Ammon's horn (tissue), 1 donor: ENCODE results near the gene BMP7.
"Not testable (repeated sequence)": the region's sequence is repeated elsewhere in the genome, so short reads cannot be mapped to it uniquely, and the experiment has no call there.

ENCODE experiments used
- DNase-seq: peaks from one replicate; pipeline ENCODE4 v3.0.0-alpha.2; 2016; ENCODE audit warnings: low spot score

BMP7 gene

DNA sequence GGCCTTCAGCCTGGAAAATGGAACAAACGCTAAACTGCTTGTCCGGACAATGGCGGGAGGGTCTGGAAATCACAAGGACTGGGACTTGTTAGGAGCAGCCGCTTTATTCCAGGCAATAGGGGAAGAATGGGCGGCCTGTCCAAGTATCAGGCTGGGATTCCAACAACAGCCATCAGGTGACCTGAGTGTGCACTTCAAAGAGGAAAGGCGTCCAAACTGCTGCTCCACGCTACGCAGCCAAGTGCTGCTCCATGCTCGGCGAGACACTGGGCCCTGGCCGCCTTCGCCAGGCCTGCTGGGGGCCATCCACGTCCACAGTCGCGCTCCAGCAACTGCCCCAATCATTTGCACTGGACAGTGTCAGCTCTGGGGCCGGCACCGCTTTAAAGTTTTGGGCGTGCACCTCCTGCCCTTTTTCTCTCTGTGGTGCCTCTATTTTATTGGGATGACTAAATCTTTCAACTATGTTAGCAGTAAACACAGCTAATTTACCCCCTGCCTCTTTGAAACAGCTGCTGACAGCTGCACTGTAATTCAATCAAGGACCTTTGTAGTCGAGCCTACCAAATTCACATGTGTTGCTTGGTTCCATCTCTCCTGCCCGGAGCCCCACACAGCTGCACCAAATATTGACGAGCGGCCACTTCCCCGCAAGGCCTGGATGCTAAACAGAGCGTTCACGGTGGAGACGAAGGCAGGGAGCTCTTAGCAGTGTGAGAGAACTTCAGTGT lies 98.3 kb downstream of the BMP7 start:
- no peak for DNase-seq

DNA sequence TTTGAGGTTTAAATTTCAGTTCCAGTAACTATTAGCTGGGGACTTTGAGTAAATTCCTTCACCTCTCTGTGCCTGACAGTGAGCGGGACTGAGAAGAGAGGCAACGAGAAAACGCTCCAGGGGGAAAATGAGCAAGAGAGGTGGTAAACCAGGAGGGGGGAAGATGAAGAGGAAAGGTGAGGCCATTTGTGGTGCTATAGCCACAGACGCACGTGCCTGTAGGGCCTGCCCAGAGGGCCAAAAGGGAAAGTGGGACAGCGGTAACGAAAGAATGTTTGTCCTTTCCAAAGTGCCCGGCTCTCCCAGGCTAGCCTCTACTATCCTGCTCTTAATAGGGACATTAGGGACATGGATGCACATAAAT lies 99.2 kb downstream of the BMP7 start:
- no peak for DNase-seq

- DNase-seq, result no peak
These were observed 99.7 kb downstream of the BMP7 start for GRCh38 chr20:57166568-57167291.

- DNase-seq, result no peak
These were observed 100.9 kb downstream of the BMP7 start for GRCh38 chr20:57165427-57166004.

DNA sequence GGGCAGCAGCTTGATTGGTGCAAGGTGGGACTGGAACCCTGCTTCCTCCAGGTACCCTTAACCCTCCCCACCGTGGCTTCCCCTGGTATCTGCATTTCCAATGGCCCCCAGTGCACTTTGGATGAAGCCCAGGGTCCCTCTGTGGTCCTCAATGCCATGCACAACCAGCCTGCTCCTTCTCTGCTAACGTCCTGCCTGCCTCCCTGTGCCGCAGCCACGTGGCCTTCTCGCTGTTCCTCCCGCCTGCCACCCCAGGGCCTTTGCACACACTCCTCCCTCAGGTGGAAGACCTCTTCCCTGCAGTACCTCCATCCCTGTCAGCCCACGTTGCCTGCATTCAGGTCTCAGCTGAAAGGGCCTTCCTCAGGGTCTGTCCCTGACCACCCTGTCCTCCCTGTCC lies 101.6 kb downstream of the BMP7 start:
- no peak for DNase-seq

GRCh38 chr20:57163041-57163440 lies 103.4 kb downstream of the BMP7 start:
- no peak for DNase-seq

DNA sequence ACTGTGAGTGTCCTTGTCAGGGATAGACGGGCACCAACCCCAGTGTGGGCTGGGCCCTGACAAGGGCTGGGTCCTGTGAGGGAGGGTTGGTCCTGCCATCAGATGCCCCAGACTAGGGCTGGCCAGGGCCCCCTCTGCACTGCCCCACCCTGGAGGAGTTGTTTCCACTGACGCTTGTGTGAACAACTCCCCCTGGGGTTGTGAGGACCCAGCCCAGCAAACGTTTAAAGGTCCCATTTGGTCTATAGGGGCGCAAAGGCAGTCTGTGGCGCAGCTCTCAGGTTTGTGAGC lies 104.1 kb downstream of the BMP7 start:
- no peak for DNase-seq

- no peak for DNase-seq
These were observed 104.7 kb downstream of the BMP7 start for GRCh38 chr20:57161478-57162361.

GRCh38 chr20:57160985-57161384 lies 105.5 kb downstream of the BMP7 start:
- DNase-seq, result no peak

DNA sequence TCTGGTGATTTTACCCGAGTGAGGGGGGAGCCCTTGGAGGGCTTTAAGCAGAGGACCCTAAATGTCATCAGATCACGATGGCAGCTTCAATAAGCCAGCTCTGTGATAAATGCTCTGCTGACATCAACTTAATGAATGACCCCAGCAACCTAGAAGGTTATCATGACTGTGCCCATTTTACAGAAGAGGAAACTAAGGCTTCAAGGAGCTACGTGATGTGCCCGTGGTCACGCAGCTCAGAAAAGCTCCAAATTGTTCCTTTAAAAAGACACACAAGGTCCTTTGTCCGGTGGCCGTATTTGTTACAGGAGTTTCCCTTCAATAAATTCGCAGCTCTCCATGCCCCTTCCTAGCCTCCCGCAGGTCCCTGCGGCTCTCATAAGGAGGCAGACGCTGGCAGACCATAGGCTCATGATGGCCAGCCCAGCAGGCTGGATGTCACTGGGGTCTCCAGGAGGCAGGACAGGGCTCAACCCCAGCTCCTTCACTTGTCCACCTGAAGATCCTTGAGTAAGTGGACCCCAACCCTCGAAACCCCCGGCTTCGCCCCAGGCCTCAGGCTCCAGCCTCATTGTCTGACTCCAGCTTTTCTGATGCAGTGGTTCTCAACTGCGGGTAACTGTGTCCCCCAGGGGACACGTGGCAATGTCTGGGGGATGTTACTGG lies 106.4 kb downstream of the BMP7 start:
- no peak for DNase-seq

DNA sequence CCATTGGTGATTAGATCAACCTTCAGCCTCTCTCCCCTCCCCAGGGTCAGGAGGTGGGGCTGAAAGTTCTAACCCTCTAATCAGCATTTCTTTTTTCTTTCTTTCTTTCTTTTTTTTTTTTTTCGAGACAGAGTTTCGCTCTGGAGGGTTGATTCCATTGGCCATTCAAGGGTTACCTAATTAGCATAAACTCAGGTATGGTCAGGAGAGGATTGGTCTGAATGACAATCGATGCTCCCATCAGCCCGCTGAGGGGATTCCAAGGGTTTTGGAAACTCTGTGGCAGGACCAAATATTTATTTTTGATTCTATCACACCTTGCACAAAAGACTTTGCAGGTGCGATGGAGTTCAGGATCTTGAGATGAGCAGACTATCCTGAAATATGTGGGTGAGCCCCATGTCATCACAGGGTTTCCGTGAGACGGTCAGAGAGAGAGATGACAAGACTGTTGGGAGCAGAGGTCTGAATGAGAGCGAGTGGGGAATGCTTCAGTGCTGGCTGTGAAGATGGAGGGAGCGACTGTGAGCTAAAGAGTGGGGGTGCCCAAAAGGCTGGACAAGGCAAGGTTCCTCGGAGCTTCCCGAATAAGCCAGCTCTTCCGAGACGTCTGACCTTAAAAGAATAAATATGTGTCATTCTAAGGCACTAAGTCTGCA lies 107.1 kb downstream of the BMP7 start:
- DNase-seq, result no peak

DNA sequence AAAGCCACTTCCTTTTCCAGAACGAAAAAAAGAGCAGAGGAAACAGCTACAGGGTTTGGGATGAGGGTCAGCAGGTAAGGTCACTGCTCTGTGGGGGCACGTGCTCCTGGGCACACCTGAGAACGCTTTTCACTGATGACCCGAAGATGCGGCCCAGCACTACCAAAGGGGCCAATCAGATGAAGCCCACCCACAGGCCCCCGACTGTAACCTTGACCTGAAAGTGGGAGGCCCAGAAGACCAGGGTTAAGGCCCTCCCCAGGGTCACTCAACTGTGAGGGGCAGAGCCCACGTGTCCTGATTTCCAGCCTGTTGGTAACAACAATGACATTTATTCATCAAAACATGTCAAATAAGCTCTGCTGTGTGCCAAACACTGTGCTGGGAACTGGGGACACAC lies 108.0 kb downstream of the BMP7 start:
- DNase-seq, result no peak

GRCh38 chr20:57157787-57158186 lies 108.7 kb downstream of the BMP7 start:
- not testable (repeated sequence) for DNase-seq

DNA sequence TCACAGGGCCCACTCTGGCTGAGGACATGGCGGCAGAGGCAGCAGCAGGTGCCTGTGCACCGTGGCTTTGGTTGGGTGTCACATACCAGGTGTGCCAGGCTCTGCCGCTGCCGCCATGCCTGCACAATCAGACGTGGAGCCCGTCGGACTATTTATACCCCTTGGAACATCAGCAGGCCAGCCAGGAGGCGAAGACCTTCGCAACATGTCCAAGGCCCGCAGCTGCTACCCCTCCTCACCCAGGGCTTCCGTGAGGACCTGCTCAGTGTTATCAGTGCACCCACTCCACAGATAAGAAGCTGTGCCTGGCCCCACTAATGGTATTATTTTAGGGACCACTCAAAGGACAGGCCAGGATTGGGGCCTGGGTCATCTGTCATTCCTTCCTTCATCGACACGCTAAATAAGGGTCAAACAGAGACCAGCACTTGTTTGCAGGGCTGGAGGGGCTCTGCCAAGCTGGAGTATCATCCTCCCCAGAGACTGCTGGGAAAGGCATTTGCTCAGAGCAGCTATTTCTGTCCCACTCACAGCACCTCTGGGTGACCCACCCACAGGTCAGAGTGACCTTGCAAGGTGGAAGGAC lies 109.2 kb downstream of the BMP7 start:
- no peak for DNase-seq

DNA sequence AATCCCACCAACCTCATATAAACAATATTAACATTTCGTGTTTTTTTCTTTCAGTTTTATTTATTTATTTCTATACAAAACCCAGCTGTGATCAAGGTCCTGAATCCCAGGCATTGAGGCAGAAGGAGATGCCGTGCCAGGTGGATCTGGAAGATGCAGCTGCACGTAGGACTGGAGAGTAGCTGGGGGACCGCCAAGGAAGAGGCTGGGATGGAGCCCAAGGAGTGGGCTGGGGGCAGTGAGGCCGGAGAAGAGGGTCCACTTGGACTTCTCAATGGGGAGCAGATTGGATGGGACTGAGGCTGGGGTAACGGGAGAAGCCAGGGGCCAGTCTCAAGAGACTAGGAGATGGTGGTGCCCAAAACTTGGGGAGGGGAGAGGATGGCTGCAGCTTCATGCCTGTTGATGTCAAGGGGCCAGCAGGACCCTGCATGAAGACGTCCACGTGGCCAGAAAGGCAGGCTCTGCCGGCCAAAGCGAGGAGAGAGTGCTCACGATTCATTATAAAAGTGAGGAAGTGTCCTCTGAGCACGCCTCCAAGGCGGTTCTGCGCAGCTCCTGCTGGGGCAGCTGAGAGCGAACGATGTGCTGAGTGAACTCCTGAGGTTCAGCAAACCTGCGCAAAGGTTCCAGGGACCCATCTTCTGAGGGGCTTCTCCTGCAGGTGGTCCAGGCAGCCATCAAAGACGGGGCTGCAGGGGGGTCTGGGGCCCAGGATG lies 110.3 kb downstream of the BMP7 start:
- no peak for DNase-seq

DNA sequence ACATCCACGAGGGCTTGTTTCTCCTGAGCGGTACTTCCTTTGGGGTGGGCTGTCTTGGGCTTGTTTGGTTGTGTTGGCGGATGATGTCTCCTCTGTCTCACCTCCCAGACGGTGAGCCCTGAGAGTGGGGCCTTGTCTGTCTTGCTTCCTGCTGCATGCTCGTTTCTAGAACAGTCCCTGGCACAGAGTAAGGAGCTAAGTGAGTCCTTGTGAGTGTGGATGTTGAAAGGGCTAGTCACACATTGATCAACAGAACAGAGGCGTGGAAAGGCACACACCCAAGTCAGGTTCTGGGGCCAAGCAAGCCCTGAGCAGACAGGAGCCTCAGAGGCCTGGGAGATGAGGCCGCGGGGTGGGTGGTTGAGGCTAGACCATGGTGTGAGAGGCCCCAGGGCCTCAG lies 111.0 kb downstream of the BMP7 start:
- DNase-seq, result no peak

GRCh38 chr20:57153238-57153905 lies 113.1 kb downstream of the BMP7 start:
- DNase-seq, result no peak

DNA sequence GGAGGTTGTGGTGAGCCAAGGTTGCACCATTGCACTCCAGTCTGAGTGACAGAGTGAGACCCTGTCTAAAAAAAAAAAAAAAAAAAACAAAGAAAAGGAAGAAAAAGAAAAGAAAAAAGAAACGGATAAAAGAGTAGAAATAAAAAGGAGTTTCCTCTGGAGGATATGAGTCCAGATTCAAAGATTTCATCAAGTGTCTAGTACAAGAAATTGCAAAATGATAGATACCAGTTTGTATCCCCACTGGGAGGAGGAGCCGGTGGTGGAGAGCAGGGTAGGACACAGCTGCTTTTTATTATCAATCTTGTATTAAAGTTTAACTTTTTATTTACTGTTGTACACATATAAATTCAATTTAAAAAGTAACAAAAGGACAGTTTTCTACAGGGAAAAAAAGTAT lies 113.9 kb downstream of the BMP7 start:
- no peak for DNase-seq

DNA sequence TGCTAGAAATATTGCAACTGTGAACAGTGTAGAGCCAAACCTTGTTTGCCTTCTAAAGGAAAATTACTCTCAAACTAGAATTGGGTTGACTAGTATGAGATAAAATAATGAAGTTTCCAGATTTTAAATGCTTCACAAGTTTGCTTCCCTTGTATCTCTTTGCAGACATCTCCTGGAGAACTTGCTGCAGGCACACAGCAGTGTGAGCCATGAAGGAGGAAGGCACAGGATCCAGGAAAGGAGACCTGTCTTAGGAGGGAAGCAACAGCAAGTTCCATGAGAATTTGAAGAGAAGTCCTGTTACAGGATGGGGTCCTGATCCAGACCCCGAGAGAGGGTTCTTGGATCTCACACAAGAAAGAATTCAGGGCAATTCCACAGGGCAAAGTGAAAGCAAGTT lies 115.9 kb downstream of the BMP7 start:
- no peak for DNase-seq

DNA sequence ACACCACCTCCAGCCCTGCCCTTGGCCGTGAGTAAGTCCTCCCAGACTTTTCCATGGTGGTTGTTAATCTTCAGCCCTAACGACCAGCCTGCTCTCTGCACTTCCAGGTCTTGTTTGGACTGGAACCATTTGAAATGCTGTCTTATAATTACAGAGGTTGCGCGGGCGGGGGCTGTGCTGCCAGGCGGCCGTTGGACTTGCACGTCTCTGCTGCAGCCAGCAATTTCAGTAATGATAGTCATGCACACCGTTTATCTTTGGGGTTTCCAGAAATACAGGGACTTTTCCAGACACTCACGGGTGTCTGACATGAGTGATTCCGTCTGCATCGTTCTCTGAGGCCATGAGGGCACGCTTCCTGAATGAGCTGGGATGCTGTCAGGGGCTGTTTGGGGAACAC lies 118.2 kb downstream of the BMP7 start:
- no peak for DNase-seq
